GM19239 (cell line): ENCODE results near the gene CYP20A1.

Experiments
- DNase-seq: peaks from one replicate; pipeline ENCODE4 v3.0.0; 2011; ENCODE audit warnings: low spot score; ENCODE audit not compliant: insufficient read length
- FAIRE-seq: peaks from 2 replicates; lab custom pipeline; 2011; peaks lifted over from hg19 to GRCh38; lab: Jason Lieb, UNC

CYP20A1 gene

GRCh38 chr2:203346612-203347011 is 107.8 kb downstream of the CYP20A1 start:
- FAIRE-seq (no peak), DNase-seq (no peak)

- DNase-seq (no peak), FAIRE-seq (no peak)
These were observed 108.6 kb downstream of the CYP20A1 start for GRCh38 chr2:203347375-203347774.

GRCh38 chr2:203352604-203353255 is 113.9 kb downstream of the CYP20A1 start:
- FAIRE-seq, result no peak
- DNase-seq, result no peak

GRCh38 chr2:203354966-203355365 is 116.1 kb downstream of the CYP20A1 start:
- DNase-seq, result no peak
- FAIRE-seq, result no peak
